MM.1S (cell line): Measurements from ENCODE around the gene UNKL.

Source experiments
- CTCF ChIP-seq: fragments of 300-600 bp; sonication (generic); IDR thresholded peaks from 2 replicates; pipeline ENCODE4 v1.5.1; 2016; ENCODE audit warnings: antibody characterized with exemption, low read length, mixed read lengths
- EZH2 ChIP-seq: fragments of 300-600 bp; sonication (generic); optimal IDR thresholded peaks from 2 replicates; pipeline ENCODE3; 2017; ENCODE audit warnings: low read depth, mild to moderate bottlenecking, antibody characterized with exemption, low read length, mixed read lengths

GRCh38 chr16:1393613-1394176, 20.8 kb downstream of the UNKL start:
- no peak for TF ChIP-seq CTCF
- TF ChIP-seq EZH2: no peak
